A549 (cell line): ENCODE data around the gene DOCK7. TPM values are rescaled to one million over a fixed set of nuclear protein-coding genes. Genes with fewer than 3 reads are reported as not detected.

Experiments used
- ATAC-seq, 2 experiments: fragments of 200-7000 bp in 1 of 2; fragments of >200 bp in 1 of 2; cut with Nextera tagmentation in 1 of 2; cut with Tn5 transposase in 1 of 2; 3 replicates each; pipeline versions ENCODE4 v1.8.0 to v1.9.1; 2018 to 2020; ENCODE audit warnings: mild to moderate bottlenecking in 1 of 2, moderate library complexity in 1 of 2
- CTCF ChIA-PET: fragments of 300-600 bp; sonication (Branson Sonifier 250); formaldehyde crosslinking; extraction: SDS; loops from one replicate; lab custom pipeline; 2021; ENCODE audit warnings: antibody characterized with exemption, inconsistent platforms; lab: Yijun Ruan, JAX
- POLR2A ChIA-PET: fragments of 350-600 bp; formaldehyde crosslinking; extraction: SDS; loops from one replicate; lab custom pipeline; 2021; ENCODE audit warnings: antibody characterized with exemption, inconsistent platforms; lab: Yijun Ruan, JAX
- DNase-seq, 2 experiments: peaks; one replicate each; pipeline versions ENCODE4 v3.0.0 to v3.0.0-alpha.2; 2011 to 2016; ENCODE audit warnings: low read depth in 1 of 2, low spot score in 1 of 2
- FAIRE-seq: peaks from 2 replicates; lab custom pipeline; 2011; peaks lifted over from hg19 to GRCh38; lab: Jason Lieb, UNC
- H3K27ac ChIP-seq, 2 experiments: fragments of >200 bp; sonication (Bioruptor Twin); formaldehyde crosslinking; 3 replicates each; pipeline ENCODE4 v1.5.1; 2016 to 2017
- H3K4me1 ChIP-seq: fragments of >200 bp; sonication (Bioruptor Twin); formaldehyde crosslinking; 3 replicates; pipeline ENCODE4 v1.6.1; 2016
- H3K4me2 ChIP-seq: fragments of >200 bp; sonication (Bioruptor Twin); formaldehyde crosslinking; 3 replicates; pipeline ENCODE4 v1.6.1; 2016
- H3K4me3 ChIP-seq: fragments of >200 bp; sonication (Bioruptor Twin); formaldehyde crosslinking; 3 replicates; pipeline ENCODE4 v1.5.1; 2016
- H3K9me3 ChIP-seq: fragments of >200 bp; sonication (Bioruptor Twin); formaldehyde crosslinking; 3 replicates; pipeline ENCODE4 v1.6.1; 2016
- CEBPB ChIP-seq, 2 experiments: fragments of >200 bp in 1 of 2; sonication (Bioruptor Twin) in 1 of 2; formaldehyde crosslinking in 1 of 2; IDR thresholded peaks; 2 replicates each; pipeline ENCODE4 v1.6.1; 2012 to 2016
- CHD4 ChIP-seq: fragments of 200-600 bp; sonication (generic); IDR thresholded peaks from 2 replicates; pipeline ENCODE4 v1.6.1; 2016; ENCODE audit warnings: antibody characterized with exemption, mild to moderate bottlenecking, borderline replicate concordance
- CTCF ChIP-seq: fragments of >200 bp; sonication (Bioruptor Twin); formaldehyde crosslinking; IDR thresholded peaks from 3 replicates; pipeline ENCODE4 v1.5.1; 2016
- EHMT2 ChIP-seq: fragments of 200-600 bp; sonication (generic); IDR thresholded peaks from 2 replicates; pipeline ENCODE4 v1.6.1; 2016; ENCODE audit warnings: antibody characterized with exemption, low read depth, mild to moderate bottlenecking, moderate library complexity
- ELK1 ChIP-seq: fragments of 150-350 bp; IDR thresholded peaks from 2 replicates; pipeline ENCODE4 v1.6.1; 2014; ENCODE audit warnings: low read depth, mild to moderate bottlenecking, low read length
- HOXA7 ChIP-seq: fragments of 250-450 bp; sonication (Bioruptor Pico); IDR thresholded peaks from 2 replicates; pipeline ENCODE4 v1.5.0; 2020; ENCODE audit warnings: mild to moderate bottlenecking, moderate library complexity
- KDM1A ChIP-seq: fragments of 200-600 bp; sonication (generic); IDR thresholded peaks from 2 replicates; pipeline ENCODE4 v1.6.1; 2016; ENCODE audit warnings: low read depth, mild to moderate bottlenecking
- KDM5A ChIP-seq: fragments of 200-600 bp; sonication (generic); IDR thresholded peaks from 2 replicates; pipeline ENCODE4 v1.6.1; 2016; ENCODE audit warnings: antibody characterized with exemption, mild to moderate bottlenecking
- MAFK ChIP-seq: fragments of 450-650 bp; IDR thresholded peaks from 2 replicates; pipeline ENCODE4 v1.6.1; 2014; ENCODE audit not compliant: partially characterized antibody
- MAX ChIP-seq: IDR thresholded peaks from 2 replicates; pipeline ENCODE4 v1.6.1; 2012
- NR3C1 ChIP-seq: fragments of >200 bp; sonication (Bioruptor Twin); formaldehyde crosslinking; IDR thresholded peaks from 3 replicates; pipeline ENCODE4 v1.6.1; 2017
- RAD21 ChIP-seq, 2 experiments: fragments of >200 bp in 1 of 2; sonication (Bioruptor Twin) in 1 of 2; formaldehyde crosslinking in 1 of 2; IDR thresholded peaks in 1 of 2; conservative IDR thresholded peaks in 1 of 2; 2 replicates in 1 of 2; 3 replicates in 1 of 2; pipeline ENCODE4 v1.6.1; 2012 to 2018; ENCODE audit warnings: inconsistent platforms in 1 of 2
- RARB ChIP-seq: fragments of 250-450 bp; sonication (Bioruptor Pico); IDR thresholded peaks from 2 replicates; pipeline ENCODE4 v1.8.0; 2021; ENCODE audit warnings: mild to moderate bottlenecking, moderate library complexity
- REST ChIP-seq: fragments of 200-600 bp; sonication (generic); IDR thresholded peaks from 2 replicates; pipeline ENCODE4 v1.6.1; 2016; ENCODE audit warnings: antibody characterized with exemption, mild to moderate bottlenecking, moderate library complexity
- RNF2 ChIP-seq: fragments of 200-600 bp; sonication (generic); IDR thresholded peaks from 2 replicates; pipeline ENCODE4 v1.6.1; 2016; ENCODE audit warnings: low read depth, mild to moderate bottlenecking, antibody characterized with exemption, moderate library complexity, borderline replicate concordance
- SMC3 ChIP-seq: fragments of >200 bp; sonication (Bioruptor Twin); formaldehyde crosslinking; IDR thresholded peaks from 3 replicates; pipeline ENCODE4 v1.6.1; 2018; ENCODE audit warnings: inconsistent platforms
- SREBF2 ChIP-seq: fragments of 450-650 bp; IDR thresholded peaks from 2 replicates; pipeline ENCODE4 v1.6.1; 2014; ENCODE audit warnings: mild to moderate bottlenecking, moderate library complexity
- TFCP2L1 ChIP-seq: fragments of 250-450 bp; sonication (Bioruptor Pico); IDR thresholded peaks from 2 replicates; pipeline ENCODE4 v1.5.0; 2021; ENCODE audit warnings: mild to moderate bottlenecking
- TP53 ChIP-seq: fragments of 250-450 bp; sonication (Bioruptor Pico); IDR thresholded peaks from 2 replicates; pipeline ENCODE4 v1.5.0; 2021; ENCODE audit warnings: mild to moderate bottlenecking, moderate library complexity
- ZNF302 ChIP-seq: fragments of 250-450 bp; sonication (Bioruptor Pico); IDR thresholded peaks from 2 replicates; pipeline ENCODE4 v1.9.0; 2021; ENCODE audit warnings: inconsistent platforms, mild to moderate bottlenecking, moderate library complexity
- WGBS: methylation state at CpG from one replicate; pipeline ENCODE4 v1.1.6; 2017; ENCODE audit errors: missing lambda C conversion rate; 5-methylcytosine and 5-hydroxymethylcytosine counted together
- polyA plus RNA-seq, 4 experiments: library from polyadenylated mRNA; depleted of rRNA in 3 of 4; stranded (reverse); fragments of >200 nt; fragmentation: RNase III in 1 of 4; extraction: RNeasy Plus Mini Kit Qiagen cat#74134 plus additional on column Dnase treatment in 1 of 4; gene quantifications; 2 replicates in 3 of 4; 3 replicates in 1 of 4; pipeline ENCODE4 v1.2.3, GENCODE V29; 2011 to 2017
- TF ChIP-seq, protein P1 (sequence below): fragments of 450-650 bp; IDR thresholded peaks from 2 replicates; pipeline ENCODE4 v1.6.1; 2014; ENCODE audit warnings: antibody characterized with exemption
- TF ChIP-seq, protein P2 (sequence below): fragments of 250-450 bp; sonication (Bioruptor Pico); IDR thresholded peaks from 2 replicates; pipeline ENCODE4 v1.5.0; 2021; ENCODE audit warnings: mild to moderate bottlenecking, moderate library complexity, borderline replicate concordance
- TF ChIP-seq, protein P3 (sequence below): fragments of >200 bp; sonication (Bioruptor Twin); formaldehyde crosslinking; IDR thresholded peaks from 2 replicates; pipeline ENCODE4 v1.6.1; 2016

The DOCK7 gene
- polyA plus RNA-seq, 2 of the 4 experiments (the other 2 are of a cell fraction), result 25.5 to 33.3 TPM

DNA sequence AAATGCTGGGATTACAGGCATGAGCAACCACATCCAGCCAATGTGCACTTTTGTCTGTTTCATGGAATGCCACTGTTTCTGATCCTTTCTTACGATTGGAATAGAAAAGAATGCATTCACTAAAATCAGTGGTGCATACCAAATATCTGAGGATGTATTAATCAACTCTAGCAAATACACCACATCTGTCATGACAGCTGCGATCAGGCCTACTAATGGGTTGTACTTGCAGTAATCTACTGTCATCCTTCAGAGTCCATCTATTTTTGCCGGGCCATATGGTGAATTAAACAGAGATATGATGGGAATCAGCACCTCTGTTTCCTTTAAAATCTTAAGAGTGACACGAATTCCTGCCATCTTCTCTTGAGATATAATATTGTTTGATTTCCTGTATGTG, 259.8 kb downstream of the DOCK7 start:
- H3K4me3 ChIP-seq, result no peak overlapping the region
- FAIRE-seq (no peak), ATAC-seq (no peak), DNase-seq (no peak)
- POLR2A ChIA-PET, result no interaction called here
- whole genome bisulfite sequencing, result 61% methylated on average over 4 of the region's 4 CpGs
- H3K9me3 ChIP-seq, result no peaks in the 10 kb centered on the region
- H3K4me2 ChIP-seq, result no peak overlapping the region
- no peak overlapping the region for H3K27ac ChIP-seq
- peaks cover 9% of the 10 kb centered on the region; the same call in 2 of the 3 replicates for H3K4me1 ChIP-seq
- CTCF ChIA-PET, result no interaction called here
- TF ChIP-seq RARB (CRISPR knock-in tag) (no peak), RNF2 (no peak), KDM5A (no peak), CEBPB (IDR thresholded peaks at IDR 0.05) (no peak), CHD4 (no peak), CTCF (no peak), RAD21 (conservative IDR thresholded peaks at IDR 0.05 in 1 of 2, IDR thresholded peaks at IDR 0.05 in 1 of 2) (no peak), ELK1 (no peak), MAFK (no peak), TP53 (CRISPR knock-in tag) (no peak)
- TF ChIP-seq, protein P1, sequence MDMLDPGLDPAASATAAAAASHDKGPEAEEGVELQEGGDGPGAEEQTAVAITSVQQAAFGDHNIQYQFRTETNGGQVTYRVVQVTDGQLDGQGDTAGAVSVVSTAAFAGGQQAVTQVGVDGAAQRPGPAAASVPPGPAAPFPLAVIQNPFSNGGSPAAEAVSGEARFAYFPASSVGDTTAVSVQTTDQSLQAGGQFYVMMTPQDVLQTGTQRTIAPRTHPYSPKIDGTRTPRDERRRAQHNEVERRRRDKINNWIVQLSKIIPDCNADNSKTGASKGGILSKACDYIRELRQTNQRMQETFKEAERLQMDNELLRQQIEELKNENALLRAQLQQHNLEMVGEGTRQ, result no peak

DNA sequence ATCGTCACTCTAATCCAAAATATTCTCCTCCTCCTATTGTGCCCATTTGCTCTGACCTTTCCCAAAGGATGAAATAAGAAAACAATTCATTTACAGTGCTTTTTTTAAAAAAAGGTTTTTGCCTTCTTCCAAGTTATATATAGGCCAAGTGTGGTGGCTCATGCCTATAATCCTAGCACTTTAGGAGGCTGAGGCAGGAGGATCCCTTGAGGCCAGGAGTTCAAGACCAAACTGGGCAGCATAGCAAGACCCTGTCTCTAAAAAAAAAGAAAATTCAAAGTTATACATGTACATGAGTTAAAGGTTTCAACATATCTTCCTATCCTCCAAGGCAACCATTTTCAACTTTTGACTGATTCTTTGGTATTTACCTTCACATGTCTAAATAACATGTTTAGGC, 261.4 kb downstream of the DOCK7 start:
- CTCF ChIA-PET, result no interaction called here
- Histone ChIP-seq H3K4me2 (no peak overlapping the region), H3K4me3 (no peak overlapping the region), H3K4me1 (peaks cover 9% of the 10 kb centered on the region; the same call in 2 of the 3 replicates), H3K9me3 (no peaks in the 10 kb centered on the region), H3K27ac (no peak overlapping the region)
- ATAC-seq (no peak), FAIRE-seq (no peak), DNase-seq (no peak)
- WGBS, result 79% methylated on average over 1 of the region's 1 CpG
- POLR2A ChIA-PET, result no interaction called here
- TF ChIP-seq ZNF302 (CRISPR knock-in tag) (no peak), SMC3 (no peak), KDM5A (no peak), MAX (no peak), REST (no peak), TFCP2L1 (CRISPR knock-in tag) (no peak), CHD4 (no peak), EHMT2 (no peak), NR3C1 (no peak), ELK1 (no peak), KDM1A (no peak), HOXA7 (CRISPR knock-in tag) (no peak), CTCF (no peak), SREBF2 (no peak)
- TF ChIP-seq, protein P2, sequence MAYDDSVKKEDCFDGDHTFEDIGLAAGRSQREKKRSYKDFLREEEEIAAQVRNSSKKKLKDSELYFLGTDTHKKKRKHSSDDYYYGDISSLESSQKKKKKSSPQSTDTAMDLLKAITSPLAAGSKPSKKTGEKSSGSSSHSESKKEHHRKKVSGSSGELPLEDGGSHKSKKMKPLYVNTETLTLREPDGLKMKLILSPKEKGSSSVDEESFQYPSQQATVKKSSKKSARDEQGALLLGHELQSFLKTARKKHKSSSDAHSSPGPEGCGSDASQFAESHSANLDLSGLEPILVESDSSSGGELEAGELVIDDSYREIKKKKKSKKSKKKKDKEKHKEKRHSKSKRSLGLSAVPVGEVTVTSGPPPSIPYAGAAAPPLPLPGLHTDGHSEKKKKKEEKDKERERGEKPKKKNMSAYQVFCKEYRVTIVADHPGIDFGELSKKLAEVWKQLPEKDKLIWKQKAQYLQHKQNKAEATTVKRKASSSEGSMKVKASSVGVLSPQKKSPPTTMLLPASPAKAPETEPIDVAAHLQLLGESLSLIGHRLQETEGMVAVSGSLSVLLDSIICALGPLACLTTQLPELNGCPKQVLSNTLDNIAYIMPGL (CRISPR knock-in tag), result no peak
- TF ChIP-seq, protein P3, sequence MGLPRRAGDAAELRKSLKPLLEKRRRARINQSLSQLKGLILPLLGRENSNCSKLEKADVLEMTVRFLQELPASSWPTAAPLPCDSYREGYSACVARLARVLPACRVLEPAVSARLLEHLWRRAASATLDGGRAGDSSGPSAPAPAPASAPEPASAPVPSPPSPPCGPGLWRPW, result no peak
